Measurements from ENCODE around the gene NPR1. TPM values are rescaled to one million over a fixed set of nuclear protein-coding genes. Genes with fewer than 3 reads are reported as not detected.
"Not testable (repeated sequence)": the region's sequence is repeated elsewhere in the genome, so short reads cannot be mapped to it uniquely, and the experiment has no call there.

Gene NPR1
- polyA plus RNA-seq, 4 donors: 0.22 to 18.1 (median 1.4) TPM

DNA sequence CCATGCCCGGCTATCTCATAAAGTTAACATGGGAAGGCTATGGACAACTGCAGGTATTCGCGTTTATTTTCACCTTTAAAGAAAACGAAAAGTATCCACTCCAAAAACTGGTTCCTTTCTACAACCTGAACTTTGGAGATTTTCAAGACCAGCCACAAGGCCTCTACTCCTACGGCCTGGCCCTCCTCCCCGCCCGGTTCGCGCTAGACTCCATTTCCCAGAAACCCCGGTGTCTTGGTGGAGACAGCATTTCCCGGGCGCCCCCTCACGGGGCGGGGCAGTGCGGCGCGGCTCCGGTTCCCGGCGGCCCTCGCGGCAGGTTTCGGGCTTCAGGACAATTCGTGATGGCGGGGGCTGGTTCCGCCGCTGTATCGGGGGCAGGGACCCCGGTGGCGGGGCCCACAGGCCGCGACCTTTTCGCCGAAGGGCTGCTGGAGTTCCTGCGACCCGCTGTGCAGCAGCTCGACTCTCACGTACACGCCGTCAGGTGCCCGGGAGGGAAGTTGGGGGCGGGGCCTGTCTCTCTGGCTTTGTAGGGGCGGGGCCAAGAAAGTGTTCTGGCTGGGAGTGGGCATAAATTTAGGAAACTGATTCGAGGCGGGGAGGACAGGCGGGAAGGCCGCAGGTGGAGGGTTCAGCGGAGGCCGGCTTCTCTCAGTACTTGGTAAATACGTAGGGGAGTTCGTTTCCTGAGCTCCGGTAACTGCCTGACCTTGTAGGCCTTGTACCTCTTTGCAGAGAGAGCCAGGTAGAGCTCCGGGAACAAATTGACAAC, 19.9 kb upstream of the NPR1 start, which contains the start of gene SNAPIN:
Gene SNAPIN, plus strand, starts transcription at position 304 of the 775 bp plus-strand sequence. Its CDS starts 41 bp downstream, at position 345.
- no peaks in the 10 kb centered on the region for H3K27me3 ChIP-seq (ENCODE audit: control insufficient read depth in 3 of 3, insufficient read depth in 3 of 3, low read length in 3 of 3)
- 2 to 3% (median 2%) methylated on average over 50 to 53 of the region's 53 CpGs for WGBS, 3 donors
- no peaks in the 10 kb centered on the region for H3K9me3 ChIP-seq (ENCODE audit: control insufficient read depth in 2 of 2, insufficient read depth in 1 of 2, low read depth in 1 of 2, low read length in 1 of 2)
- peaks cover 0 to 6% (median 0%) of the 10 kb centered on the region in 3 donors for H3K4me1 ChIP-seq (ENCODE audit: control insufficient read depth in 3 of 3, insufficient read depth in 2 of 3, low read depth in 1 of 3, low read length in 2 of 3)
- H3K4me3 ChIP-seq (ENCODE audit: low read depth in 1 of 3, low read length in 3 of 3): peak within 1 kb of the TSS; percentile 71 to 85 (median 74)
- FAIRE-seq (no peak), DNase-seq (peak; percentile 92 to 96)
- H3K27ac ChIP-seq (ENCODE audit: low read depth in 1 of 3, low read length in 2 of 3): peak within 1 kb of the TSS; percentile 74 to 93 (median 90)
- H3K36me3 ChIP-seq (ENCODE audit: control insufficient read depth in 3 of 3, insufficient read depth in 2 of 3, low read depth in 1 of 3, low read length in 3 of 3): peaks cover 8 to 25% (median 10%) of the 10 kb centered on the region in 3 donors

DNA sequence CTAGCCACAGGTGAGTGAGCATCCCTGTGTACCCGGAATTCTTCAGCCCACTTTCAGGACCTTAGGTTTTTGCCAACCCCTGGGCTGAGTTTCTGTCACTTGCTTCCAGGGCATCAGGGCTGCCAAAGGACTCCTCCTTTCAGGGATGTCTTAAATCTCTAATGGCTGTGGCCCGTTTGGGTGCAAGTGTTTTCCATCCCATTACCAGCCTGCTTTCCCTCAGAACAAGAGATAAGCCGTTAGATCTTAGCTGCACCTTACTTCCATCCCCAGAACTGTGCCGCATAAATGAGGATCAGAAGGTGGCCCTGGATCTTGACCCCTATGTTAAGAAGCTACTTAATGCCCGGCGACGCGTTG, 19.3 kb upstream of the NPR1 start:
- peaks cover 0 to 6% (median 0%) of the 10 kb centered on the region in 3 donors for H3K4me1 ChIP-seq (ENCODE audit: control insufficient read depth in 3 of 3, insufficient read depth in 2 of 3, low read depth in 1 of 3, low read length in 2 of 3)
- peaks cover 8 to 27% (median 12%) of the 10 kb centered on the region in 3 donors for H3K36me3 ChIP-seq (ENCODE audit: control insufficient read depth in 3 of 3, insufficient read depth in 2 of 3, low read depth in 1 of 3, low read length in 3 of 3)
- DNase-seq (no peak), FAIRE-seq (no peak)
- 9 to 27% (median 15%) methylated on average over 8 of the region's 8 CpGs for WGBS, 3 donors
- H3K27me3 ChIP-seq (ENCODE audit: control insufficient read depth in 3 of 3, insufficient read depth in 3 of 3, low read length in 3 of 3): no peaks in the 10 kb centered on the region
- peak overlapping the region; percentile 71 to 85 (median 74) for H3K4me3 ChIP-seq (ENCODE audit: low read depth in 1 of 3, low read length in 3 of 3)
- peak overlapping the region; percentile 49 to 93 (median 90) for H3K27ac ChIP-seq (ENCODE audit: low read depth in 1 of 3, low read length in 2 of 3)
- no peaks in the 10 kb centered on the region for H3K9me3 ChIP-seq (ENCODE audit: control insufficient read depth in 2 of 2, insufficient read depth in 1 of 2, low read depth in 1 of 2, low read length in 1 of 2)

DNA sequence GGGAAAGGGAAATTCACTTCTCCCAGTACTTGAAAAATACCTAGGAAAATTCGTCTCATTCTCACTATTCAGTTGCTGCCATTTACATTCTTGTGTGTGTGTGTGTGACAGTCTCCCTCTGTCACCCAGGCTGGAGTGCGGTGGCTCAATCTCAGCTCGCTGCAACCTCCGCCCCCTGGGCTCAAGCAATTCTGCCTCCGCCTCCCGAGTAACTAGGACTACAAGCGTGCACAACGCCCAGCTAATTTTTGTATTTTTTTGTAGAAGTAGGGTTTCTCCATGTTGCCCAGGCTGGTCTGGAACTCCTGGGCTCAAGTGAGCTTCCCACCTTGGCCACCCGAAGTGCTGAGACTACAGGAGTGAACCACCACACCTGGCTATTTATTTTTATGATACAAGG, 18.8 kb upstream of the NPR1 start:
- Histone ChIP-seq H3K36me3 (ENCODE audit: control insufficient read depth in 3 of 3, insufficient read depth in 2 of 3, low read depth in 1 of 3, low read length in 3 of 3) (peaks cover 10 to 32% (median 12%) of the 10 kb centered on the region in 3 donors), H3K4me3 (ENCODE audit: low read depth in 1 of 3, low read length in 3 of 3) (peak overlapping the region in 2 of 3 donors; percentile 71 to 85), H3K27me3 (ENCODE audit: control insufficient read depth in 3 of 3, insufficient read depth in 3 of 3, low read length in 3 of 3) (no peaks in the 10 kb centered on the region), H3K4me1 (ENCODE audit: control insufficient read depth in 3 of 3, insufficient read depth in 2 of 3, low read depth in 1 of 3, low read length in 2 of 3) (peaks cover 0 to 6% (median 0%) of the 10 kb centered on the region in 3 donors), H3K9me3 (ENCODE audit: control insufficient read depth in 2 of 2, insufficient read depth in 1 of 2, low read depth in 1 of 2, low read length in 1 of 2) (no peaks in the 10 kb centered on the region), H3K27ac (ENCODE audit: low read depth in 1 of 3, low read length in 2 of 3) (peak overlapping the region in 1 of 3 donors; percentile 93)
- no peak for FAIRE-seq
- peak in 1 of 2 donors; percentile 36 for DNase-seq
- WGBS, 3 donors: 55 to 62% (median 58%) methylated on average over 9 of the region's 9 CpGs

DNA sequence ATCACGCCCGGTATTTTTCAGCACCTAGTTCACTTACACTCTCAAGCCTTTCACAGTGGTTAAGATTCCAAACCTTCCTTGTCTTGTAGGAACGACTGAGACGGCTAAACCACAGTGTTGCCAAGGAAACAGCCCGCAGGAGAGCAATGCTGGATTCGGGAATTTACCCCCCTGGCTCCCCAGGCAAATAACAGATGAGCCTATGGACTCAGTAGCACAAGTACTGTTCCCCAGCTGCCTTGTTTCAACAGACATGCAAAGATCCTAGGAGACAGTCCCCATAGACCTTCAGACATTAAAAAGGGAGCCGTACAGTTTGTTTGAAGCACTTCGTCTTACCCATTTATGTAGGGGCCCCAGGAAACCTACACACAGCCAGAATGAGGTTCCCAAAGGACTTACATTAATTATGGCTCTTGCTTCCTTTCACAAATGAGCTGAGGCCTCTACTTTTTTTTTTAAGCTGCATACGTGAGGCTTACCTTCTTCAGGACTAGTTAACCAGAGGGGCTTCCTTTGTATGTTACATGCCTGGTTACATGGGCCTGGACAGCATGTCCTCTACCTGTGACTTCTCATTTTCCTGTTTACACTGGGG, 17.3 kb upstream of the NPR1 start:
- H3K27me3 ChIP-seq (ENCODE audit: control insufficient read depth in 3 of 3, insufficient read depth in 3 of 3, low read length in 3 of 3): no peaks in the 10 kb centered on the region
- H3K4me1 ChIP-seq (ENCODE audit: control insufficient read depth in 3 of 3, insufficient read depth in 2 of 3, low read depth in 1 of 3, low read length in 2 of 3): peaks cover 0 to 6% (median 0%) of the 10 kb centered on the region in 3 donors
- no peaks in the 10 kb centered on the region for H3K9me3 ChIP-seq (ENCODE audit: control insufficient read depth in 2 of 2, insufficient read depth in 1 of 2, low read depth in 1 of 2, low read length in 1 of 2)
- H3K27ac ChIP-seq (ENCODE audit: low read depth in 1 of 3, low read length in 2 of 3): no peak overlapping the region
- WGBS, 3 donors: 62 to 80% (median 74%) methylated on average over 9 of the region's 9 CpGs
- no peak overlapping the region for H3K4me3 ChIP-seq (ENCODE audit: low read depth in 1 of 3, low read length in 3 of 3)
- H3K36me3 ChIP-seq (ENCODE audit: control insufficient read depth in 3 of 3, insufficient read depth in 2 of 3, low read depth in 1 of 3, low read length in 3 of 3): peaks cover 15 to 40% (median 16%) of the 10 kb centered on the region in 3 donors
- FAIRE-seq (no peak), DNase-seq (no peak)

DNA sequence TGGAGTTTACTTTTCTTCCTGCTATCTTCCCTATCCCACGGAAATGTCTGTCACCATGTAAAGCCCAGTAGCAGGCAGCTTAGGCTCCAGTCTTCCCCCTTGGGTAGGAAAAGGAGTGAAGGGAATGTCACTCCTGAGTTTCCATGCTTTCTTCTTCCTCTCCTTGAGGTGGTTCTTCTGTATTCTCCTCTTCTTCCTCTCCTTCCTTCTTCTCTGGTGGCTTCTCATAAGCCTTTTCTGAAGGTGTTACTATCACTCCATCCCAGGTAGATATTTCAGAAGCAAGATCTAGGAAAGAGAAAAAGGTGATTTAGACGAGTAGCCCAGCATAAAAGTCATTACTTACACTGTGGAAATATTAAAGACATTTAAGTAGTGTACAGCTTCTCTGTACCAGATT, 16.2 kb upstream of the NPR1 start:
- no peak overlapping the region for H3K27ac ChIP-seq (ENCODE audit: low read depth in 1 of 3, low read length in 2 of 3)
- FAIRE-seq: no peak
- peaks cover 16 to 50% (median 19%) of the 10 kb centered on the region in 3 donors for H3K36me3 ChIP-seq (ENCODE audit: control insufficient read depth in 3 of 3, insufficient read depth in 2 of 3, low read depth in 1 of 3, low read length in 3 of 3)
- WGBS, 3 donors: 52 to 65% (median 62%) methylated on average over 2 of the region's 2 CpGs
- H3K9me3 ChIP-seq (ENCODE audit: control insufficient read depth in 2 of 2, insufficient read depth in 1 of 2, low read depth in 1 of 2, low read length in 1 of 2): no peaks in the 10 kb centered on the region
- no peak for DNase-seq
- H3K4me3 ChIP-seq (ENCODE audit: low read depth in 1 of 3, low read length in 3 of 3): no peak overlapping the region
- no peaks in the 10 kb centered on the region for H3K27me3 ChIP-seq (ENCODE audit: control insufficient read depth in 3 of 3, insufficient read depth in 3 of 3, low read length in 3 of 3)
- H3K4me1 ChIP-seq (ENCODE audit: control insufficient read depth in 3 of 3, insufficient read depth in 2 of 3, low read depth in 1 of 3, low read length in 2 of 3): peaks cover 0 to 6% (median 0%) of the 10 kb centered on the region in 3 donors

DNA sequence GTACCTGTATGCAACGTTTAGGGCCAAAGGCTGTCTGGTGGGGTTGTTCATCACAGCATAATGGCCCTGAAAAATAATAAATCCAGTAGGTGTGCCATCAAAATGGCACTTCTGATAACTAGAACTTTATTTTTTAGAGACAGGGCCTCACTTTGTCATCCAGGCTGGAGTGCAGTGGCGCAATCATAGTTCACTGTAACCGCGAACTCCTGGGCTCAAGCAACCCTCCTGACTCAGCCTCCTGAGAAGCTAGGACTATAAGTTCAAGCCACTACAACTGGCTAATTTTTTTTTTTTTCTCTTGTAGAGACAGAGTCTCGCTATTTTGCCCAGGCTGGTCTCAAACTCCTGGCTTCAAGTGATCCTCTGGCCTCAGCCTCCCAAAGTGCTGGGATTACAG, 15.3 kb upstream of the NPR1 start:
- DNase-seq (no peak), FAIRE-seq (no peak)
- H3K4me3 ChIP-seq (ENCODE audit: low read depth in 1 of 3, low read length in 3 of 3): no peak overlapping the region
- no peaks in the 10 kb centered on the region for H3K9me3 ChIP-seq (ENCODE audit: control insufficient read depth in 2 of 2, insufficient read depth in 1 of 2, low read depth in 1 of 2, low read length in 1 of 2)
- no peaks in the 10 kb centered on the region for H3K27me3 ChIP-seq (ENCODE audit: control insufficient read depth in 3 of 3, insufficient read depth in 3 of 3, low read length in 3 of 3)
- H3K36me3 ChIP-seq (ENCODE audit: control insufficient read depth in 3 of 3, insufficient read depth in 2 of 3, low read depth in 1 of 3, low read length in 3 of 3): peaks cover 20 to 52% (median 23%) of the 10 kb centered on the region in 3 donors
- H3K4me1 ChIP-seq (ENCODE audit: control insufficient read depth in 3 of 3, insufficient read depth in 2 of 3, low read depth in 1 of 3, low read length in 2 of 3): peaks cover 0 to 6% (median 0%) of the 10 kb centered on the region in 3 donors
- no peak overlapping the region for H3K27ac ChIP-seq (ENCODE audit: low read depth in 1 of 3, low read length in 2 of 3)
- 82 to 86% (median 83%) methylated on average over 5 of the region's 5 CpGs for WGBS, 3 donors

DNA sequence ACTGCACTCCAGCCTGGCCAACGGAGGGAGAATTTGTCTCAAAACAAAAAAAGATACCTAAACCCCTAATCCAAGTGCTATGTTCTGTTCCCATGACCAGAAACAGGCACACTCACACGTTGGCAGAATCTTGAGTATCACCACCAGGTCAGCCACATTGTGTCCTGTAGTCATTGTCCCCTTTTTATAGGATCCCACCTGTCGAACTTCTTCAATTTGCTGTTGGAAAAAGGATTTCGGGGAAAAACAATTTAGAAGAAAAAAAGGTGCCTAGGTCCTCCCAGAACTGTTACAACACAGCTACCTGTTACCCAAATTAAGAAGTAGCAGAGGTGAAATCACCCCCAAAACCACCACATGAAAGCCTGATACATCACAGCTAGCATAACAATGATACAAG, 11.0 kb upstream of the NPR1 start:
- 88 to 91% (median 88%) methylated on average over 4 of the region's 4 CpGs for WGBS, 3 donors
- H3K27me3 ChIP-seq (ENCODE audit: control insufficient read depth in 3 of 3, insufficient read depth in 3 of 3, low read length in 3 of 3): no peaks in the 10 kb centered on the region
- peaks cover 0 to 9% (median 3%) of the 10 kb centered on the region in 3 donors for H3K4me1 ChIP-seq (ENCODE audit: control insufficient read depth in 3 of 3, insufficient read depth in 2 of 3, low read depth in 1 of 3, low read length in 2 of 3)
- no peak for FAIRE-seq
- H3K36me3 ChIP-seq (ENCODE audit: control insufficient read depth in 3 of 3, insufficient read depth in 2 of 3, low read depth in 1 of 3, low read length in 3 of 3): peaks cover 15 to 49% (median 16%) of the 10 kb centered on the region in 3 donors
- no peaks in the 10 kb centered on the region for H3K9me3 ChIP-seq (ENCODE audit: control insufficient read depth in 2 of 2, insufficient read depth in 1 of 2, low read depth in 1 of 2, low read length in 1 of 2)
- DNase-seq: no peak
- H3K4me3 ChIP-seq (ENCODE audit: low read depth in 1 of 3, low read length in 3 of 3): no peak overlapping the region
- no peak overlapping the region for H3K27ac ChIP-seq (ENCODE audit: low read depth in 1 of 3, low read length in 2 of 3)

DNA sequence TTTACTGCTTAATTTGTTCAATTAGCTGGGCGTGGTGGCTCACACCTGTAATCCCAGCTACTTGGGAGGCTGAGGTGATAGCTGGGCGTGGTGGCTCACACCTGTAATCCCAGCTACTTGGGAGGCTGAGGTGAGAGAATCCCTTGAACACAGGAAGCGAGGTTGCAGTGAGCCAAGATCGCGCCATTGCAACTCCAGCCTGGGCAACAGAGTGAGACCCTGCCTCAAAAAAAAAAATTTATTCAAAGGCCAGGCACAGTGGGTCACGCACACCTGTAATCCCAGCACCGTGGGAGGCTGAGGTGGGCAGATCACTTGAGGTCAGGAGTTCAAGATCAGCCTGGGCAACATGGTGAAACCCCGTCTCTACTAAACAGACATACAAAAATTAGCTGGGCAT, 9.8 kb upstream of the NPR1 start:
- not testable (repeated sequence) for DNase-seq; H3K4me1 ChIP-seq (ENCODE audit: control insufficient read depth in 3 of 3, insufficient read depth in 2 of 3, low read depth in 1 of 3, low read length in 2 of 3); H3K27me3 ChIP-seq (ENCODE audit: control insufficient read depth in 3 of 3, insufficient read depth in 3 of 3, low read length in 3 of 3); H3K9me3 ChIP-seq (ENCODE audit: control insufficient read depth in 2 of 2, insufficient read depth in 1 of 2, low read depth in 1 of 2, low read length in 1 of 2); FAIRE-seq; H3K4me3 ChIP-seq (ENCODE audit: low read depth in 1 of 3, low read length in 3 of 3); H3K27ac ChIP-seq (ENCODE audit: low read depth in 1 of 3, low read length in 2 of 3)
- H3K36me3 ChIP-seq (ENCODE audit: control insufficient read depth in 3 of 3, insufficient read depth in 2 of 3, low read depth in 1 of 3, low read length in 3 of 3): peaks cover 12 to 40% (median 15%) of the 10 kb centered on the region in 3 donors
- WGBS, 3 donors: 95 to 98% (median 96%) methylated on average over 8 of the region's 8 CpGs
